Inflammatory macrophage (primary cell): ENCODE results near the gene GTPBP8.
"Not testable (repeated sequence)": the region's sequence is repeated elsewhere in the genome, so short reads cannot be mapped to it uniquely, and the experiment has no call there.

Experiments
- DNase-seq, 2 donors: peaks; one replicate each; pipeline ENCODE4 v3.0.0-alpha.2; 2020 to 2022

The GTPBP8 gene

DNA sequence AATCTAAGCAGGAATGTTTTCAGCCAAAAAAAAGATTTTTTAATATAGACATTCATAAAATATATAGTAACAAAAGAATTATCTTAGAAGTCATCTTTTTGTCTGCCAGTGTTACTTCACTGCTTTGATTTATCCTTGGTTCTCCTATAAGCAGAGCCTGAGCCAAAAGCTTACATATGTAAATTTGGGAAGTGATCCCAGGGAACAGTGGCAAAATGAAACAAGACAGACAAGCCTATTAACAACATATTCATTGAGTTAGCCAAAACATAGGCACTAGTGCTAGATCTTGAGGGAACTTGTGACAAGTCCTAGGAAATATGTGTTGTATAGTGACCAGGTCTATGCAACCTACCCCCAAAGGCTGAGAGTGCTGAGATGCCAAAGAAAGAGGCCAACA is 11.3 kb downstream of the GTPBP8 start:
- no peak for DNase-seq

GRCh38 chr3:113002679-113003078 is 11.9 kb downstream of the GTPBP8 start:
- no peak for DNase-seq

DNA sequence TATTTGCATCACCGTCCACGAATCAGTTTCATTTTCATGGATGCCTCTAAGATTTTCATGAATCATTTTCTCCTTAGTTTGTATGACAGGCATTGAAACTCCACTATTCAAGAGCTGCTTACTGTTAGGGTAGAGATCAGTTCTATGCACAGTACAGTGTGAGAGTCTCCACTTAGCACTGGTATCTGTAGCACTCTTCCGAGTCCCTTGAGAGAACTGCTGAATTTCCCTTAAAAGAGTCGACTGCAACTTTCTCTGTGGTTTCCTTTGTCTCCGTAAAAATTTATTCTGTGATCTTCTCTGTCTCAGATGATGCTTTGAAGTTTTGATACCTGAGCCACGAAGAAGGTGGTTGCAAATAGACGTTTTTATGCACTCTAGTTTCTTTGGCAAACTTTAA is 14.8 kb downstream of the GTPBP8 start:
- no peak for DNase-seq

DNA sequence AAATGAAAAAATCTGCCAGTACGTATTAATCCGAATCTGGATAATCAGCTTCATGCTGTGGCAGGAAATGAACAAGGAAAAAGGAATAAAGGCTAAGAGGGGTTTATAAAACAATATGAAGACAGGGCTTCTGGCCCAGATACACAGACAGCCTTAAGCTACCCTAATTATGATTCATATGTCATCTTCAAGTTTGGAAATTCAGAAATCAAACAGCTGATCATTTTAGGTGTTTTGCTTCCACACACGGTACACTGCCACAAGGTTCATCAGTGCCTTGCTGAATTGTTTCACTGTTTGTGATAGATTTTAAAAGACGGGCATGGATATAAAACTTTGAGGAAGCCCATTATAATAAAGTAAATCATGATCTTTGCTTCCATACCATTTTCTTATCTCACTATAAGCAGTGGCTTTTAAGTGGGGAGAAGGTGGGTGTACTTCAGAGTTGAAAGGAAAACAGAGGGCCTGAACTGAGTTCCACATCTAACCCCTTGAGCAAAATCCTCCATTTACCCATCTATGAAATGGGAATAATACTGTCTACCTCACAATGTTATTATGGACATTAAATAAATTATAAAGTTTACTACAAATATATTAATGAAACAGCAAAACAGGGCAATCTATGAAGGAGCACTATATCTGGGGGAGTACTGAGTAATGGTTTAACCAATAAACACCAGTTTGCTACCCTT is 15.7 kb downstream of the GTPBP8 start:
- no peak for DNase-seq

- no peak for DNase-seq
Measured at GRCh38 chr3:113008117-113008516, 17.3 kb downstream of the GTPBP8 start.

DNA sequence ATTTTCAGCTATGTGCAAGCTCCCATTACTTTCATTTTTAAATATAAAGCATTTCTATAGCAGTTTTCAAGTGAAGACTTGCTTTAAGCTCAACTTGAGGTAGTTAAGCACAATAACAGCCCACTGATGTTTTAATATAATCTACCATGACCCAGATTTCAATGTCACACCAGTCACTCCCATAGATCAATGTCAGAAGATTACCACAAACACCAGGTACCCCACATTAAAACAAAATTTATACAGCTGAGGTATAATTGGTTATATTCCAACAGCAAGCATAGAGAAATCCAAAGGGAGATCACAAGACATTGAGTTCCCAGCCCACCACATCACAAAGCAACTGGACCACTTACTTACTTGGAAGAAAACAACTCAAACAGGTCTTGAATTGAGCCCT is 22.8 kb downstream of the GTPBP8 start:
- DNase-seq, result no peak

- DNase-seq, result no peak
Measured at GRCh38 chr3:113018536-113019181, 27.9 kb downstream of the GTPBP8 start.

GRCh38 chr3:113019182-113020137 is 28.7 kb downstream of the GTPBP8 start:
- peak; percentile 90 to 93 for DNase-seq

DNA sequence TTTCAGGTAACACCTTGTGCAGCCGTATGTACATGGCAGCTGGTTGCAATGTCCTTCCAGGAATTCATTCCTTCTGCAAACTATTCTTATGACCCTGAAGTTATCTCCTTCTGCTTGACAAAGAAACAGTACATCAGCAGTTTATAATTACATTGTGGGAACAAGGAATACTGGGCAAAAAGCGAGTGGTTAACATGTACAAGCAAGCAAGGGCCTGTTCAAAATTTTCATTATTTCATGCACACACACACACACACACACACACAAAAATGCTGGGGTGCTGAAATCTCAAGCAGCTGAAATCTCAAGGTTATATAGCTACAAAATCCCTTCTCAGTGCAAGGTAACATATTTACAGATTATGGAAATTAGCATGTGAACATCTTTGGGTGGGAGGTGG is 30.7 kb downstream of the GTPBP8 start:
- DNase-seq, result no peak

- no peak for DNase-seq
Measured at GRCh38 chr3:113034011-113034410, 43.2 kb downstream of the GTPBP8 start.

GRCh38 chr3:113035387-113035982 is 44.7 kb downstream of the GTPBP8 start:
- peak; percentile 54 to 55 for DNase-seq

DNA sequence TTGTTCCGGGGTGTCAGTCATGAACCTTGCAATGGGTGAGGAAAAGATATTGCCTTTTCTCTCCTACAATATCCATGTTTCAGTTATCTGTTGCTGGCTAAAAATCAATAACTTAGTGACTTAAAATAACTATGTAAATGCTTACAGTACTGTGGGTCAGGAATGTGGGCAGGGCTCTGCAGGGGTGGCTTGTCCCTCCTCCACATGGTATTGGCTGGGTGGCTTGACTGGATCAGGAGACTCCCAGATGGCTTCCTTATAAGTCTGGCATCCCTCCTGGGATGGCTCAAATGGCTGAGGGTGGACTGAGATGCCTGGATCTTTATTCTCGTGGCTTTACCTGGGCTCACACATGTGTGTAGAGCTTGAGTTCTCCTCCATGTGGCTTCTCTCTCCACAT is 47.5 kb downstream of the GTPBP8 start:
- no peak for DNase-seq

- DNase-seq, result no peak
Measured at GRCh38 chr3:113039546-113039945, 48.8 kb downstream of the GTPBP8 start.

DNA sequence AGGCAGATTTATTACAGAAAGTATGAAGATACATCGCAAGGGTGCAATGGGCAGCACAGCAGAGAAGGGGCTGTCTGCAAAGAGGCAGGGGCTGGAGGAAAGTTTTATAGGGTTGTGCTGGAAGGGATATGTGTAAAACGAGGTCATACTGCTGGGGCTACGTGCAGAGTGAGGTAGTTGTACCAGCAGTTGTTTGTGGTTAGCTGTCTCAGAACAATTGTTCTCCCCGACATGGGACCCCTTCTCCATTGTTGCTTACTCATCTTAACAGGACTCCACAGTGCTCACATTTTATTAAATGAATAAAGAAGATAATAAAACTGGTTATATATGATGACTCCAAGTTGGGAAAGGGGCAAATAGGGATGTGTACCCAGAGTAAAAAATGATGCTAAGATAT is 49.4 kb downstream of the GTPBP8 start:
- DNase-seq, result no peak

DNA sequence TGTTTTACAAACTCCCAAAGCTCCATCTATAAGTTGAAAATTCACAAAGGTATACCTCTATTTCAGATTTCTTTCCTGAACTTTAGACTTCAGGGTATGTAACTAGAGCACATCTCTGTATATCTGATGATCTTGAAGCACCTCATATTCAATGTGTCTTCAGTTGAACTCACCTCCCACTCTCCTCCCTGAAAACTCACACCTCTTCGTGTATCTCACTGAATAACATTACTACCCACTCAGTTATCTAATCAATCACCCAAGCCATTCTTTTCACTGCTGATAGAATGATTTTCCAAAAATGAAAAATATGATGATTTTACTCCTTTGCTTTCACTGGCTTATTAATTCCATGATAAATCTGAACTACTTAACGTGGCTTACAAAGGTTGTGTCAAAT is 52.9 kb downstream of the GTPBP8 start:
- DNase-seq, result no peak

DNA sequence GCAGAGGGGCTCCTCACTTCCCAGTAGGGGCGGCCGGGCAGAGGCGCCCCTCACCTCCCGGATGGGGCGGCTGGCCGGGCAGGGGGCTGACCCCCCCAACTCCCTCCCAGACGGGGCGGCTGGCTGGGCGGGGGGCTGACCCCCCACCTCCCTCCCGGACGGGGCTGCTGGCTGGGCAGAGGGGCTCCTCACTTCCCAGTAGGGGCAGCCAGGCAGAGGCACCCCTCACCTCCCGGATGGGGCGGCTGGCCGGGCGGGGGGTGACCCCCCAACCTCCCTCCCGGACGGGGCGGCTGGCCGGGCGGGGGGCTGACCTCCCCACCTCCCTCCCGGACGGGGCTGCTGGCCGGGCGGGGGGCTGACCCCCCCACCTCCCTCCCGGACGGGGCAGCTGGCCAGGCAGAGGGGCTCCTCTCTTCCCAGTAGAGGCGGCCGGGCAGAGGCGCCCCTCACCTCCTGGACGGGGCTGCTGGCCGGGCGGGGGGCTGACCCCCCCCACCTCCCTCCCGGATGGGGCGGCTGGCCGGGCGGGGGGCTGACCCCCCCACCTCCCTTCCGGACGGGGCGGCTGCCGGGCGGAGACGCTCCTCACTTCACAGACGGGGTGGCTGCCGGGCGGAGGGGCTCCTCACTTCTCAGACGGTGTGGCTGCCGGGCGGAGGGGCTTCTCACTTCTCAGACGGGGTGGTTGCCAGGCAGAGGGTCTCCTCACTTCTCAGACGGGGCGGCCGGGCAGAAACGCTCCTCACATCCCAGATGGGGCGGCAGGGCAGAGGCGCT is 55.6 kb downstream of the GTPBP8 start:
- DNase-seq, result not testable (repeated sequence)

- peak; percentile 94 to 97 for DNase-seq
Measured at GRCh38 chr3:113051302-113051711, 60.5 kb downstream of the GTPBP8 start.
